Prostate gland (tissue), 2 donors: ENCODE results near the gene TASOR. TPM values are rescaled to one million over a fixed set of nuclear protein-coding genes. Genes with fewer than 3 reads are reported as not detected.

Experiments used
- total RNA-seq, 2 donors: library from RNA; depleted of rRNA; stranded (reverse); fragments of >200 nt; gene quantifications; one replicate each; pipeline ENCODE4 v1.1.0, GENCODE V29; 2016

TASOR gene
- total RNA-seq, 2 donors from 2014 or later = 56.5 to 120 TPM

Other genes with a start within 250 kb of the TASOR start
- 1 to 10 TPM; 1.0 to 2.7 TPM for gene ERC2, start 214.8 kb downstream of the TASOR start, total RNA-seq
- gene CCDC66, start 126.1 kb downstream of the TASOR start, total RNA-seq = 10 to 100 TPM; 12.3 to 34.4 TPM
- gene ARHGEF3, start 118.7 kb upstream of the TASOR start, total RNA-seq = 10 to 100 TPM; 21.6 to 59.4 TPM